HL-60 (cell line): ENCODE results near the gene RTKN.

Experiments
- CTCF ChIP-seq: IDR thresholded peaks from one replicate; pipeline ENCODE4 v1.5.1; 2011; ENCODE audit warnings: low read length, control low read depth, inconsistent platforms; ENCODE audit not compliant: insufficient read depth
- GABPA ChIP-seq: IDR thresholded peaks from 2 replicates; pipeline ENCODE4 v1.6.1; 2012; ENCODE audit warnings: low read depth
- POLR2AphosphoS5 ChIP-seq: IDR thresholded peaks from 2 replicates; pipeline ENCODE4 v1.6.1; 2012; ENCODE audit warnings: low read depth
- REST ChIP-seq: IDR thresholded peaks from 2 replicates; pipeline ENCODE4 v1.6.1; 2012; ENCODE audit warnings: low read depth; ENCODE audit not compliant: insufficient replicate concordance
- SPI1 ChIP-seq: IDR thresholded peaks from 2 replicates; pipeline ENCODE4 v1.6.1; 2012; ENCODE audit warnings: low read depth, mild to moderate bottlenecking, borderline replicate concordance

- TF ChIP-seq CTCF (no peak), REST (no peak), GABPA (no peak), POLR2AphosphoS5 (no peak), SPI1 (no peak)
Observed at GRCh38 chr2:74462786-74463105, 21.0 kb upstream of the RTKN start.
